ENCODE results near the gene ETF1.

The ETF1 gene

DNA sequence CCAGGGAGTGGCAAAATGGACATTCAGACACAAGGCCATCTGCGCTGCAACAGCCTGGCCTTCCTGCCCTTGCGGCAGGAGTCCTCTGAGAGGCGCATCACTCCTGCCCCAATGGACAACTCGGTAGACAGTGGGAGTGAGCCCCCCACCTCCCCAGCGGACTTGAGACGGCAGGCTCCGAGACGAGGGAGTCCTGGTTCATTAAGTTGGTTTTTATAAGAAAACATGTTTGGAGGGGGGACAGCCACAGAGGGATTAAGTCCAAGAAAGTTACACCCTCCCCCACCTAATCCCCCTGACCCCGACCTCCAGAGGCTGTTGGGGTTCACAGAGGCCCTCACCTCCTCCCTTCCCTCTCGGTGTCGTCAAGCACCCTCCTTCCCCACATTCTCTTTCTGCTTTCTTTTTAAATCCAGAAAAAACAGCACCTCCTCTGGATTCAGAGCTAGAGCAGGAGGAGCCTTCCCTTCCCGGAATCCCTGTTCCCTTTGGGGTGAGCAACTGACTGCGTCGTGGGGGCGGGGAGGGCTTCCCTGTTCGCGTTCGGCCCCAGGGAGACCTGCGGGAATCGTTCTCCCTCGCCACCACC, 79.5 kb downstream of the ETF1 start:
- DNase-seq (ENCODE audit: low spot score) = no peak

DNA sequence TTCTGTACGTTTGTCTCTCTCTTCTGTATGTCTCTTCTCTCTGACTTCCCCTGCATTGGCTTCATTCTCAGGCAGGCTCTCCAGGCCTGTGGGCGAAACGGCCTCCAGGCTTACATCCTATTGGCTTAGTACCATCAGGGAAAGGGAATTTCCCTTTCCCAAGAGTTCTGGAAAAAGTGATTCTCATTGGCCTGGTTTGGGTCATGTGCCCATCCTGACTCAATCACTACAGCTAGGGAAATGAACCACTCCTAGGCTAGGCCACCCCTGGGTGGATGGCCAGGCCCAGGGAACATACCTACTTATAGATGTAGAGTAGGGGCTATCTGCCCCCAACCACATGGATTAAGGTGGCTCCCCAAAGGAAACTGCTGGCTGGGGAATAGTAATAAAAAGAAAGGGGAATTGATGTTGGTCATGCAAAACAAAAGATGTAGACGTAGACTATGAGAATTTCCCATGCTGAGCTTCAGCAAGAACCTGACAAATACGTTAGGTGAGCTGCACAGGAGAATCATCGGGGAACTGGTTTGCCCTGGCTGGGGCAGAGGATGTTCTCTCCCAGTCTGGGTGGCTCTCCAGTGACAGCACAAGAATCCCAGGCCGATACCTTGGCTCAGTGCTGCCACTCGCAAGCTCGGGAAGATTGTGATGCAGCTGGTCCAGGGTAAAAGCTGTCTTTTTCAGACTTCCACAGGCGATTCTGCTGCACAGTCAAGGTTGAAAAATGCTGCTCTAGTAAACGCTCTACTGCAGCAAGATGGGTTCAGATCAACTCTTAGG, 81.5 kb downstream of the ETF1 start:
- DNase-seq (ENCODE audit: low spot score) = no peak

DNA sequence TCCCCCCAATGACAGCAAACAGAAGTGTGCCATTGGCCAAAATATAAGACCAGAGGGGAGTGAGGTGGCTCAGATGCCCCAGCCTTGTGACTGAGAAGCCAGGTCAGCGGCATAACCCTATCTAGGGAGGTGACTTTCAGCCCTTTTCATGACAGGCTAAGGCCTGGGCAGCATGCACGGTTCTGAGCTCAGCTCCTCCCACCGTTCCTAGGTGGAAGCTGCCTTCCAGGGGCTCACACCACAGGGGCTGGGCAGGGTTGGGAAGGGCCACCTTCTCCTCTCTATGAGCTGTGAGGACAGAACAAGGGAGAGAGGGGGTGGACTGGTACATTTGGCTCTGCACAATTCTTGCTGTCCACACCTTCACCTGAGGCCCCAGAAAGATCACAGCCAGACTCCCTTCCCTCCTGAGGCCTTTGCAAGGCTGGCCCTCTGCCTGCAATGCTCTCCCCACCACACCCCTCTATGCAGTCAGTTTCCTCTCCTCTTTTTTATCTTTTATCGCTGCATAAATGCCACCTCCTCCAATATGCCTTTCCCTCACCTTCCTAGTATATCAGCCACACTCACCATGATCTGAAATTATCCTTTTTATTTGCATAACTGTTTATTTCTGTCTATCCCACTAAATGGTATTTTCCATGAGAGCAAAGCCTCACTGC, 82.9 kb downstream of the ETF1 start:
- no peak for DNase-seq (ENCODE audit: low spot score)

DNA sequence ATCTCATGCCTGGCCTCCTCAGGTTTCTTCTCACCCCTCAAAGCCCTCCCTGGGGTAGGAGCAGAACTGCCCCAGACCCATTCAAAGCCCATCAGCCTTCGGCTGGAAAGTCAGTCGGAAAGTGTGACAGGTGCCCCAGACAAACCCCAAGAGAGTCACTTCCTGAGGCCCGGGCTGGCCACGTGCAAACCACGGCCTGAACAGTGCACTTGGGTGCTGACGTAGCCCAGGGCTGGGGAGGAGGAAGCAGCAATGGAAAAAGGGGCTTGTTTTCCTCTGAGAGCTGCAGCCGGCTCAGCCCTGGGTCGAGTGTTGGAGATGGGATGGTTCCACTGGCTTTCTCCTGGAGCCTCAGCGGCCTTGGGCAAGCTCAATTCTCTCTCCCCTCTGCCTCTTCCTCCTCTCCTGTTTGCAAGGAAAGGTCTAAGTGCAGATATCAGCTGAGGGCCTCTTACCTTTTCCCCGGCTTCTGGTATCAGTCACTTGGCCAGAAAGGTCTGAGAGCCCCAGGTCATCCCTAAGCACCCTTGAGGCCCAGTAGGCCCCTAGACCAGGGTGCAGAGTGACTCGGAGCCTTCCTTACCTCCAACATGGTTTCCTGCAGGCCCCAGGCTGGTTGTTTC, 83.6 kb downstream of the ETF1 start:
- DNase-seq (ENCODE audit: low spot score) = peak; percentile 76

DNA sequence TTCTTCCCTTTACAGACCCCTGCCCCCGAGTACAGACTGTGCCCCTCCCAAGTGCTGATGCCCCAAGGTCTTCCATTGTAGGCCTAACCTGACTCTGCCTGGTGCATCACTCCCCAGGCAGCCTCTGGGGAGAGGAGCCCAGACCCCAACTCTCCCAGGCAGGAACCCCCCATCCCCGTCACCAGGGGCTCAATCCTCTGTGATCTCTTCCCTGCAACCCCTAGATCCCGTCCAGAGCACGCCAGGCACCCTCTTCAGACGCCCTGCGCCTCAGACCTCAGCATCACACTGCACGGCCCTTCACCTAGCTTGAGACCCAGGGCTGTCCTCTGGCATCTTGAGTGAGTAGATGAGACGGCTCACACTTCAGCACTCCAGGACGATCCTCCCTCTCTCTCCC, 84.2 kb downstream of the ETF1 start:
- DNase-seq (ENCODE audit: low spot score) = no peak

DNA sequence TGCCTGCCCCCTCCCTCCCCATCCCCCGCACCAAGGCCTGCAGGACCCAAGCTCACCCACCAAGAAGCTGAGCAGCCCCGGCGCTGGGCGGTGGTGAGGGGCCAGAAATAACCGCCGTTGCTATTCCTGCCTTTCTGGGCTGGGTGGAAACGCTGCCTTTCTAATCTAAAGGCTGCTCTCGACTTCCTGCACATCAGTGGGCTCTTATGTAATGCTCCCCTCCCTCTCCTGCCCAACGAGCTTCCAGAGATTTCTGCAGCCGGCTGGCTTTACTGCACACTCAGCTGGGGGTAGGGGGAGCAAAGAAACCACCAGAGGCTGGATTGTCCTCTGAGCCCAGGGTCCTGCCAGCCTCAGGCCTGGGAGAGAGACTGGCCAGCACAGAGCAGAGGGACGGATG, 84.7 kb downstream of the ETF1 start:
- DNase-seq (ENCODE audit: low spot score) = peak; percentile 55

DNA sequence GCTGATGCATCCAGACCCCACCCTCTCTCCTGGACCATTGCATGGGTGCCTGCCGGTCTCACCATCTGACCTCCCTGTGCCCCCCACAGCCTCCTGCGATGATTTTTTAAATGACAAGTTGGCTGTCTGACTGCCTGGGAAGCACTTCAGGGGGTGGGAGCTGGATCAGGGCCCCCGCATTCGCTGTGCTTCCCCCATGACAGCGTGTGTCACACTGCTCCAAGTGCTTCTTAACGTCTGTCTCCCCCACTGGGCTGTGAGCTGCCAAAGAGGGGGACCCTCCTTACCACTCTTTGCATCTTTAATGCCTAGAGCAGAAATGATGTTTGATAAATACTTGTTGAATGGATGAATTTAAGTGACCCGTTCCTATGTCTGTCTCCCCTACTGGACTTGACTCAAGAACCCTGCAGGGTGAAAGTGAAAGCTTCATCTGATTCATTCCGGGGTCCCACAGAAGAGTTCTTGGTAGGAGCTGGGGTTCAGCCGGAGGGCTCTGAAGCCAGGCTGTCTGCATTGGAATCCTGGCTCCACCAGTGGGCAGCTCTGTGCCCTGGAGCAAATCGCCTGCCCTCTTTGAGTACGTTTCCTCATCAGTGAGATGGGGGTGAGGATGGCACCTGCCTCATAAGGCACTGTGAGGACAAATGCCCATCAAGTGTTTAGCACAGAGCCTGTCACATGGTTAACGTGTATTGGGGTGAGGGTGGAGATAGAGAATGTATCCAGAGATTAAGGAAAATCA, 85.3 kb downstream of the ETF1 start:
- DNase-seq (ENCODE audit: low spot score) = no peak

All from Ammon's horn (tissue), 1 donor.